NCI-H2171 (cell line): ENCODE measurements around the gene FOSL2.
"Not testable (repeated sequence)": the region's sequence is repeated elsewhere in the genome, so short reads cannot be mapped to it uniquely, and the experiment has no call there.

Experiments
- DNase-seq: peaks from one replicate; lab custom pipeline; 2025; lab: John Stamatoyannopoulos, UW

The FOSL2 gene

GRCh38 chr2:28357948-28358667 lies 34.5 kb upstream of the FOSL2 start:
- no peak for DNase-seq

- DNase-seq = no peak
Measured at GRCh38 chr2:28358668-28359201, 33.9 kb upstream of the FOSL2 start.

- no peak for DNase-seq
Measured at GRCh38 chr2:28359222-28360057, 33.2 kb upstream of the FOSL2 start.

- DNase-seq = no peak
Measured at GRCh38 chr2:28360058-28360717, 32.5 kb upstream of the FOSL2 start.

- no peak for DNase-seq
Measured at GRCh38 chr2:28360718-28361293, 31.9 kb upstream of the FOSL2 start.

GRCh38 chr2:28361991-28362710 lies 30.5 kb upstream of the FOSL2 start:
- DNase-seq = no peak

- DNase-seq = no peak
Measured at GRCh38 chr2:28362991-28363521, 29.6 kb upstream of the FOSL2 start.

GRCh38 chr2:28363686-28364280 lies 28.9 kb upstream of the FOSL2 start:
- no peak for DNase-seq

GRCh38 chr2:28364610-28365009 lies 28.0 kb upstream of the FOSL2 start:
- no peak for DNase-seq

GRCh38 chr2:28365158-28365557 lies 27.5 kb upstream of the FOSL2 start:
- no peak for DNase-seq

GRCh38 chr2:28366149-28366495 lies 26.5 kb upstream of the FOSL2 start:
- no peak for DNase-seq

- DNase-seq = no peak
Measured at GRCh38 chr2:28366496-28367282, 26.0 kb upstream of the FOSL2 start.

GRCh38 chr2:28367667-28368356 lies 24.8 kb upstream of the FOSL2 start:
- DNase-seq = no peak

GRCh38 chr2:28368357-28368798 lies 24.3 kb upstream of the FOSL2 start:
- DNase-seq = no peak

GRCh38 chr2:28369358-28369757 lies 23.3 kb upstream of the FOSL2 start:
- DNase-seq = no peak

GRCh38 chr2:28370354-28370753 lies 22.3 kb upstream of the FOSL2 start:
- no peak for DNase-seq

- not testable (repeated sequence) for DNase-seq
Measured at GRCh38 chr2:28371728-28372127, 20.9 kb upstream of the FOSL2 start.

GRCh38 chr2:28373854-28374253 lies 18.8 kb upstream of the FOSL2 start:
- no peak for DNase-seq

- no peak for DNase-seq
Measured at GRCh38 chr2:28374331-28374730, 18.3 kb upstream of the FOSL2 start.
